Measurements from ENCODE around the gene NPAS4. TPM values are rescaled to one million over a fixed set of nuclear protein-coding genes. Genes with fewer than 3 reads are reported as not detected.

Gene NPAS4
- total RNA-seq, 2 experiments from 2014 or later = 0.11 TPM; not detected in 1

GRCh38 chr11:66454247-66454646, 33.4 kb downstream of the NPAS4 start:
- no peak for TF ChIP-seq CTCF (IDR thresholded peaks at IDR 0.05)
- Mint-ChIP-seq H3K4me1 (ENCODE audit: low read depth) (peaks cover 30% of the 10 kb centered on the region), H3K36me3 (ENCODE audit: low read depth) (no peaks in the 10 kb centered on the region), H3K4me3 (no peak overlapping the region), H3K27ac (peak overlapping the region; percentile 12), H3K27me3 (no peaks in the 10 kb centered on the region), H3K9me3 (no peaks in the 10 kb centered on the region)
- intact Hi-C loops (cut with micrococcal nuclease) = no loop called here
- ChIA-PET CTCF (interaction anchor here (1.0 to 3.1 kb wide), 4 partner anchors 9 to 69 kb away, joined by 3 to 12 read pairs (median 5); partner anchors contain the start of gene MRPL11), POLR2A (interaction anchor here (1.6 kb wide), 1 partner anchor 38 kb away, joined by 3 read pairs; no protein-coding TSS in a partner anchor)
- peak; percentile 58 for DNase-seq
- ATAC-seq = peak; percentile 54

- peak overlapping the region; percentile 44 for H3K27ac Mint-ChIP-seq
- no peak for TF ChIP-seq CTCF (IDR thresholded peaks at IDR 0.05)
- ATAC-seq = peak; percentile 28
- H3K9me3 Mint-ChIP-seq = no peaks in the 10 kb centered on the region
- intact Hi-C loops (cut with micrococcal nuclease) = no loop called here
- H3K27me3 Mint-ChIP-seq = no peaks in the 10 kb centered on the region
- ChIA-PET CTCF (interaction anchor here (1.3 to 3.1 kb wide), 3 partner anchors 8 to 69 kb away, joined by 4 to 12 read pairs (median 6); partner anchors contain the start of gene MRPL11), POLR2A (interaction anchor here (1.6 kb wide), 1 partner anchor 39 kb away, joined by 3 read pairs; no protein-coding TSS in a partner anchor)
- no peak overlapping the region for H3K4me3 Mint-ChIP-seq
- DNase-seq = peak; percentile 19
- H3K4me1 Mint-ChIP-seq (ENCODE audit: low read depth) = peaks cover 36% of the 10 kb centered on the region
- H3K36me3 Mint-ChIP-seq (ENCODE audit: low read depth) = no peaks in the 10 kb centered on the region
Observed at GRCh38 chr11:66454828-66455227, 34.0 kb downstream of the NPAS4 start.

DNA sequence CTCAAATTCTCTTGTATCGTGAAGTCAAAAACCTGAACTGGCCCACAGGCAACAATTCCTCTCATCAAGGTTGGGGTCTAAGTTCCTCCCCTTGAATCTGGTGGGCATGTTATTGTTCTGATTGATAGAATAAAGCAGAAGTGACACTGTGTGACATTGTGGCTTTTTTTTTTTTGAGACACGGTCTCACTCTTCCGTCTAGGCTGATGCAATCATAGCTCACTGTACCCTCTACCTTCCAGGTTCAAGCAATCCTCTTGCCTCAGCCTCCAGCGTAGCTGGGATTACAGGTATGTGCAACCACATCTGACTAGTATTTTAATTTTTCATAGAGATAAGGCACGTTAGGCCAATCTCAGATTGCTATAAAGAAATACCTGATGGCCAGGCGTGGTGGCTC, 37.0 kb downstream of the NPAS4 start:
- Mint-ChIP-seq H3K4me1 (ENCODE audit: low read depth) (peaks cover 45% of the 10 kb centered on the region), H3K9me3 (no peaks in the 10 kb centered on the region), H3K27ac (no peak overlapping the region), H3K27me3 (no peaks in the 10 kb centered on the region), H3K4me3 (no peak overlapping the region), H3K36me3 (ENCODE audit: low read depth) (no peaks in the 10 kb centered on the region)
- no peak for DNase-seq
- intact Hi-C loops (cut with micrococcal nuclease) = no loop called here
- ATAC-seq = no peak
- TF ChIP-seq CTCF (IDR thresholded peaks at IDR 0.05) = no peak
- ChIA-PET POLR2A (interaction anchor here (1.7 kb wide), 1 partner anchor 11 kb away, joined by 6 read pairs; no protein-coding TSS in a partner anchor), CTCF (interaction anchor here (0.9 kb wide), 2 partner anchors 10 to 19 kb away, joined by 3 read pairs; partner anchors contain the start of gene MRPL11)

DNA sequence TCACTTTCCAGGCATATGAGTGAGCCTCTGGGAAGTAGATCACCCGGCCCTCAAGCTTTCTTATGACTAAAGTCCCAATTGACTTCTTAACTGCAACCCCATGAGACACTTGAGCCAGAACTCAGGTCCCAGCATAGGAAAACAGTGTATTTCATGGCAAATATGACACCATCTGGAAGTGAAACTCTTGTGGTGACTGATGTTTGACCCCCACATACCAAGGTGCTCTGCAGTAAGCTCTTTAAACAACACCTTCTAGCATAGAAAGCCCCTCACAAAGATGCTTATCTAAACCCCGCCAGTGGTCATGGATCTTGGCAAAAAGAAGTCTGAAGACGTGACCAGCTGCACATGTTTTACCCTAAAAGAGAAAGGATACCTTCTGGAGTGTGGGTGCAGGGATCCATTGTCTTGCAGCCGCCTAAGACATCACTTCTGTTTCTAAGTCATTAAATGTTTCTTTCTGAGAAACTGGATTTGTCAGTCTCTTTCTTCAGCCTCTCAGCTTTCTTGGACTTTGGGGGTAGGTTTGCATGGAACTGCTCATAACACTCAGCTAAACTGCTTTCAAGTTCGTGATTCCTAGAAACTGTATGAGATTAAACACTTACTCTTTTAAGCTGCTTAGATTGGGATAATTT, 38.4 kb downstream of the NPAS4 start:
- intact Hi-C loops (cut with micrococcal nuclease) = no loop called here
- ATAC-seq = peak; percentile 75
- ChIA-PET CTCF (interaction anchor here (0.6 to 1.3 kb wide), 4 partner anchors 20 to 95 kb away, joined by 3 to 5 read pairs (median 4); partner anchors contain the start of gene MRPL11), POLR2A (interaction anchor here (0.9 to 1.7 kb wide), 3 partner anchors 10 to 179 kb away, joined by 3 to 6 read pairs (median 5); partner anchors contain the start of gene MRPL11)
- no peak overlapping the region for H3K4me3 Mint-ChIP-seq
- TF ChIP-seq CTCF (IDR thresholded peaks at IDR 0.05) = no peak
- DNase-seq = peak; percentile 70
- H3K9me3 Mint-ChIP-seq = no peaks in the 10 kb centered on the region
- peaks cover 44% of the 10 kb centered on the region for H3K4me1 Mint-ChIP-seq (ENCODE audit: low read depth)
- no peaks in the 10 kb centered on the region for H3K36me3 Mint-ChIP-seq (ENCODE audit: low read depth)
- H3K27ac Mint-ChIP-seq = peak overlapping the region; percentile 78
- no peaks in the 10 kb centered on the region for H3K27me3 Mint-ChIP-seq

DNA sequence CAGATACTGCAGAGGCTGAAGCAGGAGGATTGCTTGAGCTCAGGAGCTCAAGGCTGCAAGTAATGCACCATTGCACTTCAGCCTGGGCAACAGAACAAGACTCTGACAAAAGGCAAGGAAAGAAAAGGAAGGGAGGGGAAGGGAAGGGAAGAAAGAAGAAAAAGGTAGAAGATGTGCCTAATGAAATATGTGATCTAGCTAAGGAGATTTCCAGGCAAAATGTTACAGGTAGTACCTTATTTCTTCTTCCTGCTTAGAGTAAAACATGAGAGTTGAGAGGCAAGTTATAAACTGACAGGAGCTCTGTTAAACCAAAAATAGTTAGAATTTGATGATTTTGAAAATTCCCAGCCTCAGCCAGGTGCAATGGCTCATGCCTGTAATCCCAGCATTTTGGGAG, 41.2 kb downstream of the NPAS4 start:
- H3K27me3 Mint-ChIP-seq = no peaks in the 10 kb centered on the region

More for the DNA sequence above, 41.2 kb downstream of the NPAS4 start:
- ATAC-seq (no peak), DNase-seq (no peak)
- no peak for TF ChIP-seq CTCF (IDR thresholded peaks at IDR 0.05)
- ChIA-PET POLR2A (interaction anchor here (0.6 to 1.0 kb wide), 2 partner anchors 18 to 300 kb away, joined by 3 read pairs; partner anchors contain the start of gene DPP3), CTCF (interaction anchor here (1.1 to 3.0 kb wide), 4 partner anchors 8 to 76 kb away, joined by 4 to 13 read pairs (median 5); partner anchors contain the start of gene MRPL11)
- H3K27ac Mint-ChIP-seq = no peak overlapping the region
- intact Hi-C loops (cut with micrococcal nuclease) = no loop called here
- H3K4me1 Mint-ChIP-seq (ENCODE audit: low read depth) = peaks cover 45% of the 10 kb centered on the region
- no peak overlapping the region for H3K4me3 Mint-ChIP-seq
- no peaks in the 10 kb centered on the region for H3K9me3 Mint-ChIP-seq
- H3K36me3 Mint-ChIP-seq (ENCODE audit: low read depth) = no peaks in the 10 kb centered on the region
